ENCODE measurements around the gene AP1B1. TPM values are rescaled to one million over a fixed set of nuclear protein-coding genes. Genes with fewer than 3 reads are reported as not detected.

Gene AP1B1
- total and polyA plus RNA-seq, 7 donors = 33.1 to 83.2 (median 43.6) TPM

- peaks cover 26 to 95% (median 76%) of the 10 kb centered on the region in 4 donors for H3K36me3 ChIP-seq
- DNase-seq = no peak
- intact Hi-C loops (cut with DNase I) = no loop called here
- no peaks in the 10 kb centered on the region for H3K9me3 ChIP-seq
- H3K4me1 ChIP-seq = peaks cover 0 to 9% (median 7%) of the 10 kb centered on the region in 4 donors
- 94 to 96% methylated on average over 9 of the region's 9 CpGs for WGBS, 2 donors
- H3K27me3 ChIP-seq = no peaks in the 10 kb centered on the region
- TF ChIP-seq EP300 (IDR thresholded peaks at IDR 0.05) (no peak), POLR2A (IDR thresholded peaks at IDR 0.05) (no peak), CTCF (IDR thresholded peaks at IDR 0.05) (no peak), POLR2AphosphoS5 (IDR thresholded peaks at IDR 0.05) (no peak)
- H3K27ac ChIP-seq = no peak overlapping the region
- H3K4me3 ChIP-seq = no peak overlapping the region
Observed at GRCh38 chr22:29351891-29352290, 36.5 kb downstream of the AP1B1 start.

DNA sequence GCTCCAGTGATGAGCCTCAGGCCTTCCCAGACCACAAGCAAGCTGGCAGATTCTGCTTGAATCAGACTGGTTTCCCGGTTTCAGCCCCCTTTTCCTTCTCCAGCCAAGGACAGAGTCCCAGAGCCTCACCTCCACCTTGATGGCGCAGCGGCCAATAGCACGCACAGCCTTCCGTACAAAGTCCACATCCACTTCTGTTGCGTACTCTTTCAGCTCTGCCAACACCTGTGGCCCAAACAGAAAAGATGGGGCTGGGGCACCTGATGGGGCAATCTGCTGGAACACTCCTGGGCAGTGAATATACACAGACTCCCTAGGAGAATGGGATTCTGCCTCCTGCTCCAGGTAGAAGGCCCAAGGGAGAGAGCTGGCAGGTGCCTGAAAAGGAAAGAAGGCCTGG, 37.3 kb downstream of the AP1B1 start:
- DNase-seq = no peak
- Histone ChIP-seq H3K27ac (no peak overlapping the region), H3K4me3 (no peak overlapping the region), H3K27me3 (no peaks in the 10 kb centered on the region), H3K36me3 (peaks cover 24 to 86% (median 72%) of the 10 kb centered on the region in 4 donors), H3K9me3 (no peaks in the 10 kb centered on the region), H3K4me1 (peaks cover 0 to 17% (median 16%) of the 10 kb centered on the region in 4 donors)
- 31 to 78% methylated on average over 6 of the region's 6 CpGs for WGBS, 2 donors
- intact Hi-C loops (cut with DNase I) = no loop called here
- TF ChIP-seq EP300 (IDR thresholded peaks at IDR 0.05) (no peak), POLR2AphosphoS5 (IDR thresholded peaks at IDR 0.05) (no peak), POLR2A (IDR thresholded peaks at IDR 0.05) (no peak), CTCF (IDR thresholded peaks at IDR 0.05) (no peak)

DNA sequence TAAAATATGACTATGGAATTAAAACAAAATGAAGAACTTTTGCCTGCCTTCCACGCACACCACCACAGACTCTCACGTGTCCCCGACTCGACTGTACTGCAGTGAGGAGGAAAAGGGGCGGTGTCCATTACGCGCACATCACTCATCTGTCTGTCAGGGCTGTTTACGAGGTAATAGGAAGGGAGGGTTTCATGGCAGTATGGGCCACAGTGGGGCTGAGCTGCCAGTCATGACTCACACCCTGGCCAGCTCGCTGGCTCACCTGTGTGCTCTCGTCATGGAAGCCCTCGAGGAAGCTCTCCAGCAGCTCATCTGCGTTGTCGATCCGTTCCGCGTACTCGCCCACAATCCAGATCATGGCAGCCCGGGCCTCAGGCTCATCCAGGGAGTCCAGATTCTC, 39.4 kb downstream of the AP1B1 start:
- Histone ChIP-seq H3K36me3 (peaks cover 17 to 66% (median 57%) of the 10 kb centered on the region in 4 donors), H3K27ac (no peak overlapping the region), H3K4me3 (no peak overlapping the region), H3K4me1 (peaks cover 0 to 38% (median 35%) of the 10 kb centered on the region in 4 donors), H3K9me3 (no peaks in the 10 kb centered on the region), H3K27me3 (no peaks in the 10 kb centered on the region)
- no peak for DNase-seq
- intact Hi-C loops (cut with DNase I) = no loop called here
- no peak for TF ChIP-seq EP300 (IDR thresholded peaks at IDR 0.05)
- no peak for TF ChIP-seq CTCF (IDR thresholded peaks at IDR 0.05)
- no peak for TF ChIP-seq POLR2A (IDR thresholded peaks at IDR 0.05)
- no peak for TF ChIP-seq POLR2AphosphoS5 (IDR thresholded peaks at IDR 0.05)
- 88 to 89% methylated on average over 18 of the region's 18 CpGs for WGBS, 2 donors

DNA sequence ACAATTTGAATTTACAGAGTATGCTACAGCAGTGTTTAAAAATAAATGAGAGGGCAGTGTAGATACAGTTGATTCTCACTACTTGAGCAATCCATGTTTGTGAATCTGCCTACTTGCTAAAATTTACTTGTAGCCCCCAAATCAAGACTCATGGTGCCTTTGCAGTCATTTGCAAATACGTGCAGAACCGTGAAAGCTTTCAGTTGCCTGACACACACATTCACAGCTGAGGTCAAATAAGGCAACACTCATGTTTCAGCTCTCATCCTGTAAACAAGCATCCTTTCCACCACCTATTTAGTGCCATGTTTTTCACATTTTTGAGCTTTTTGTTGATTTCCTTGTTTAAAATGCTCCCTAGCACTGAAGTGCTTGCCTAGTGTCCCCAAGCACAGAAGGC, 40.3 kb downstream of the AP1B1 start:
- Histone ChIP-seq H3K36me3 (peaks cover 11 to 60% (median 49%) of the 10 kb centered on the region in 4 donors), H3K9me3 (no peaks in the 10 kb centered on the region), H3K27ac (no peak overlapping the region), H3K27me3 (no peaks in the 10 kb centered on the region), H3K4me3 (no peak overlapping the region), H3K4me1 (peaks cover 0 to 47% (median 44%) of the 10 kb centered on the region in 4 donors)
- 81 to 88% methylated on average over 2 of the region's 2 CpGs for WGBS, 2 donors
- intact Hi-C loops (cut with DNase I) = no loop called here
- no peak for TF ChIP-seq EP300 (IDR thresholded peaks at IDR 0.05)
- no peak for TF ChIP-seq POLR2AphosphoS5 (IDR thresholded peaks at IDR 0.05)
- TF ChIP-seq POLR2A (IDR thresholded peaks at IDR 0.05) = no peak
- TF ChIP-seq CTCF (IDR thresholded peaks at IDR 0.05) = no peak
- no peak for DNase-seq

DNA sequence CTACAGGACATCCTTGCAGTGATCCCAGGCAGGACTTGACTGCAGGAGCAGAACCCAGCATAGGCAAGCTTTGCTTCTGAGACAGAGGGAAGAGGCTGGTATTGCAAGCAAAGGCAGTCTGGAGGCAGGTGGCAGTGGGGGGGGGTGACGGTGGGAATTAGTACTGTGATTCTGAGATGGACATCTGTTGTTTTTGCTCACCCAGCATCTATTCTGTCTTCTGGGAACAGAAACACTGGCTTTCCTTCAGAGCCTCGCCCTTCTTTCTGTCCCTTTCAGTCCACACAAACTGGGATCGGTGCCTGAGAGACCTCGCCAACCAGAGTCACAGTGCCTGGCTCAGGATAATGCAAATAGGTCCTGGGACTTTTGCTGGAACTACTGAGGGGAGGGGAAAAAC, 41.7 kb downstream of the AP1B1 start:
- 82 to 88% methylated on average over 4 of the region's 4 CpGs for WGBS, 2 donors
- DNase-seq = no peak
- Histone ChIP-seq H3K4me1 (peaks cover 0 to 51% (median 47%) of the 10 kb centered on the region in 4 donors), H3K4me3 (no peak overlapping the region), H3K36me3 (peaks cover 15 to 60% (median 45%) of the 10 kb centered on the region in 4 donors), H3K27ac (peak overlapping the region in 3 of 4 donors; percentile 63 to 79 (median 76)), H3K27me3 (no peaks in the 10 kb centered on the region), H3K9me3 (no peaks in the 10 kb centered on the region)
- intact Hi-C loops (cut with DNase I) = no loop called here
- no peak for TF ChIP-seq EP300 (IDR thresholded peaks at IDR 0.05)
- TF ChIP-seq POLR2AphosphoS5 (IDR thresholded peaks at IDR 0.05) = no peak
- no peak for TF ChIP-seq CTCF (IDR thresholded peaks at IDR 0.05)
- TF ChIP-seq POLR2A (IDR thresholded peaks at IDR 0.05) = no peak
